Measurements from ENCODE around the gene JARID2.

JARID2 gene

DNA sequence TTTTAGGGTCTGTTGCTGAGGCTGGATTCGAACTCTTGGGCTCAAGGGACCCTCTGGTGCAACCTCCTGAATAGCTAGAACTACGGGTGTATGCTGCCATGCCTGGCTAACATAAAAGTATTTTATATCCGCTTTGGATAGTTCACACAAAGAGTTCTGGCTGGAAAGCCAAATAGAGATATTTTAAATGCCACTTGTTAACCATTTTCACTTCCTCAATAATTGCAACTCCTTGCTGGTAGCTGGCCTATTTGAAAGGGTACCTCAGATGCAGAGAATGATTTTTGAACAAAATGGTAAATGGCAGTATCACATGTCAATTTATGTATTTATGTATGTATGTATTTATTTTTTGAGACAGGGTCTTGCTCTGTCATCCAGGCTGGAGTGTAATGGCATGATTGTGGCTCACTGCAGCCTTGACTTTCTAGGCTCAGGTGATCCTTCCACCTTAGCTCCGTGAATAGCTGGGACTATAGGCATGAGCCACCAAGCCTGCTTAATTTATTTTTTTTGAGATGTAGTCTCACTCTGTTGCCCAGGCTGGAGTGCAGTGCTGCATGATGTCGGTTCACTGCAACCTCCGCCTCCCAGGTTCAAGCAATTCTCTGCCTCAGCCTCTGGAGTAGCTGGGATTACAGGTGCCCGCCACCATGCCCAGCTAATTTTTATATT, 12.9 kb upstream of the JARID2 start:
- H3K27ac ChIP-seq (ENCODE audit: low read depth, low read length), result no peak overlapping the region
- H3K9me3 ChIP-seq (ENCODE audit: control insufficient read depth in 1 of 2, low read length in 2 of 2), result no peaks in the 10 kb centered on the region
- H3K36me3 ChIP-seq (ENCODE audit: control insufficient read depth in 1 of 2, insufficient read depth in 2 of 2, low read length in 2 of 2), result no peaks in the 10 kb centered on the region
- H3K27me3 ChIP-seq (ENCODE audit: control insufficient read depth in 1 of 2, insufficient read depth in 2 of 2, low read length in 2 of 2), result no peaks in the 10 kb centered on the region
- no peak overlapping the region for H3K9ac ChIP-seq (ENCODE audit: low read depth in 1 of 2, low read length in 2 of 2)
- H3K4me3 ChIP-seq (ENCODE audit: low read depth in 1 of 2, low read length in 2 of 2), result no peak overlapping the region
- no peaks in the 10 kb centered on the region for H3K4me1 ChIP-seq (ENCODE audit: control insufficient read depth in 1 of 2, insufficient read depth in 2 of 2, low read length in 2 of 2)

DNA sequence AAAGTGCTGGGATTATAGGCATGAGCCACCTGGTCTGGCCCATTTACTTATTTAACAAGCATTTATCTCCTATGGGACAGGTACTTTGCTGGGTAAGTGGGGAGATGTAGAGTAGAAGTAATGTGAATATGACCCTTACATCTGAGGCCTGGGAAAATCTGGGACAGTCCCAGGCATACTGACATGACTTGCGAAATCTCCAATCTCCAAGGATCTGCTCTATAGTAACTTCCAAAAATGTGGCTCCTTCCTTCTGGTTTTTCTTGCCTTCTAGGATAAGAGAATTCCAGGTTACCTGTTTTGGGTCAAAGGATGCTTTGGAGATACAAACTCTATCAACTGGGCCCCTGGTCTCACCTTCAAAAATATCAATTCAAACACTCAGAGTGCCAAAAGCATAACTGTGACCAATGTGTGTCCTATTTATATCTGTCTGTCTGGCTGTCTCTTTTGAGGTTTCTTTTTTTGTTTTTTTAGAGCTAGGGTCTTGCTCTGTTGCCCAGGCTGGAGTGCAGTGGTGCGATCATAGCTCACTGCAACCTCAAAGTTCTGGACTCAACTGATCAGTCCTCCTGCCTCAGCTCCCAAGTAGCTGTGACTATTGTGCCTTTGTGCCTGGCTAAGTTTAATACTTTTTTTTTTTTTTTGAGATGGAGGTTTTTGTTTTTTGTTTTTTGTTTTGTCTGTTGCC, 11.7 kb upstream of the JARID2 start:
- H3K9me3 ChIP-seq (ENCODE audit: control insufficient read depth in 1 of 2, low read length in 2 of 2), result no peaks in the 10 kb centered on the region
- no peaks in the 10 kb centered on the region for H3K36me3 ChIP-seq (ENCODE audit: control insufficient read depth in 1 of 2, insufficient read depth in 2 of 2, low read length in 2 of 2)
- H3K27me3 ChIP-seq (ENCODE audit: control insufficient read depth in 1 of 2, insufficient read depth in 2 of 2, low read length in 2 of 2), result no peaks in the 10 kb centered on the region
- H3K4me1 ChIP-seq (ENCODE audit: control insufficient read depth in 1 of 2, insufficient read depth in 2 of 2, low read length in 2 of 2), result no peaks in the 10 kb centered on the region
- H3K4me3 ChIP-seq (ENCODE audit: low read depth in 1 of 2, low read length in 2 of 2), result no peak overlapping the region
- no peak overlapping the region for H3K9ac ChIP-seq (ENCODE audit: low read depth in 1 of 2, low read length in 2 of 2)
- no peak overlapping the region for H3K27ac ChIP-seq (ENCODE audit: low read depth, low read length)

GRCh38 chr6:15239616-15240364, 6.1 kb upstream of the JARID2 start:
- Histone ChIP-seq H3K27ac (ENCODE audit: low read depth, low read length) (no peak overlapping the region), H3K9me3 (ENCODE audit: control insufficient read depth in 1 of 2, low read length in 2 of 2) (no peaks in the 10 kb centered on the region), H3K36me3 (ENCODE audit: control insufficient read depth in 1 of 2, insufficient read depth in 2 of 2, low read length in 2 of 2) (no peaks in the 10 kb centered on the region), H3K4me3 (ENCODE audit: low read depth in 1 of 2, low read length in 2 of 2) (no peak overlapping the region), H3K9ac (ENCODE audit: low read depth in 1 of 2, low read length in 2 of 2) (no peak overlapping the region), H3K27me3 (ENCODE audit: control insufficient read depth in 1 of 2, insufficient read depth in 2 of 2, low read length in 2 of 2) (no peaks in the 10 kb centered on the region), H3K4me1 (ENCODE audit: control insufficient read depth in 1 of 2, insufficient read depth in 2 of 2, low read length in 2 of 2) (no peaks in the 10 kb centered on the region)

DNA sequence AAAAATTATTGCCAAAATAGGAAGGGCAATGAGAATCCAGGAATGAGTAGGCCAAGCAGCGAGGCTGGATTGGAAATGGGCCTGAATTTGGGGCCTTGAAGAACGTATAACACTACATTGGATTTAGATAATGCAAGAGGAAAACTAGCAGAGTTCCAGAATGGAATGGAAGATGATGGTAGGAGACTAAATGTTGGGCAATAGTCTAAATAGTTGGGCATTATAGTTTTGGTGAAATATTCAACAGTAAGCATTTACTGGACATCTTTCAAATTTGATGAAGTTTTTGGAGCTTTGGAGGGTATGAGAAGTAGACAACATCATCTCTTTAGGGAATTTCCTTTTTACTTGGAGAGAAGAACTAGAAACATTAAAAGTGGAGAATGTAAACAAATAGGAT, 3.4 kb upstream of the JARID2 start:
- no peaks in the 10 kb centered on the region for H3K36me3 ChIP-seq (ENCODE audit: control insufficient read depth in 1 of 2, insufficient read depth in 2 of 2, low read length in 2 of 2)
- no peak overlapping the region for H3K4me3 ChIP-seq (ENCODE audit: low read depth in 1 of 2, low read length in 2 of 2)
- no peaks in the 10 kb centered on the region for H3K4me1 ChIP-seq (ENCODE audit: control insufficient read depth in 1 of 2, insufficient read depth in 2 of 2, low read length in 2 of 2)
- H3K9me3 ChIP-seq (ENCODE audit: control insufficient read depth in 1 of 2, low read length in 2 of 2), result no peaks in the 10 kb centered on the region
- no peaks in the 10 kb centered on the region for H3K27me3 ChIP-seq (ENCODE audit: control insufficient read depth in 1 of 2, insufficient read depth in 2 of 2, low read length in 2 of 2)
- H3K27ac ChIP-seq (ENCODE audit: low read depth, low read length), result no peak overlapping the region
- no peak overlapping the region for H3K9ac ChIP-seq (ENCODE audit: low read depth in 1 of 2, low read length in 2 of 2)

GRCh38 chr6:15242937-15243614, 2.8 kb upstream of the JARID2 start:
- Histone ChIP-seq H3K9me3 (ENCODE audit: control insufficient read depth in 1 of 2, low read length in 2 of 2) (no peaks in the 10 kb centered on the region), H3K27me3 (ENCODE audit: control insufficient read depth in 1 of 2, insufficient read depth in 2 of 2, low read length in 2 of 2) (no peaks in the 10 kb centered on the region), H3K4me3 (ENCODE audit: low read depth in 1 of 2, low read length in 2 of 2) (no peak overlapping the region), H3K27ac (ENCODE audit: low read depth, low read length) (no peak overlapping the region), H3K9ac (ENCODE audit: low read depth in 1 of 2, low read length in 2 of 2) (no peak overlapping the region), H3K4me1 (ENCODE audit: control insufficient read depth in 1 of 2, insufficient read depth in 2 of 2, low read length in 2 of 2) (no peaks in the 10 kb centered on the region), H3K36me3 (ENCODE audit: control insufficient read depth in 1 of 2, insufficient read depth in 2 of 2, low read length in 2 of 2) (no peaks in the 10 kb centered on the region)

DNA sequence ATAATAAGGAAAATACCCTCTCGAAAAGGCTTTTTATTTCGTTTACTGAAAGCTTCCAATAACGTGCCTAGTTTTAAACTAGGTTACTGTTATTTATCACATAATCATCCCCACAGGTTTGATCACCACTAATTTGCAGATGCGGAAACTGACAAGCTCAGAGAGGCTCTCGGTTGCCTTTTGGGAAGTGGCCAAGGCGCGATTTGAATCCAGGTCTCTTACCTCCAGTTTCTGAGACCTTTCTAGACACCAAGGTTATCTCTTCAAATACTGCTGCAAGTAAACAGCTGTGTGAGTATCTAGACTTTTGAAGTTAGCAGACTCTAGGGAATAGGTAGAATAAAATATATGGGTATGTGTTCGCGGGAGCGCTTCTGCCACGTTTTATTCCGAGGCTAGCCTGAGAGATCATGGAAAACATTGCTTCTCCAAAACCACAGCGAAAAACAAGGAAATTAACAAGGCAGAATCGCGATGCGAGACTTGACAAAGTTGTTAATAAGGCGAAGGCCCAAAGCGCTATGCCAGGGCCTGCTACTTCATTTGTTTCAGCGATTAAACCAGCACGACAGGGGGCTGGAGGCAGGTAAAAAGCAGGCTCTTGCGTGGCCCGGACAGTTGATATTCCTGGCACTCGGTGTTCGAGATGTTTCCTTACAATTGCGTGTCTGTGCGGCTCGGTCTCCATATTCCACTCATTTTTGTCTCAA, 1.8 kb upstream of the JARID2 start:
- Histone ChIP-seq H3K27ac (ENCODE audit: low read depth, low read length) (no peak overlapping the region), H3K9me3 (ENCODE audit: control insufficient read depth in 1 of 2, low read length in 2 of 2) (no peaks in the 10 kb centered on the region), H3K27me3 (ENCODE audit: control insufficient read depth in 1 of 2, insufficient read depth in 2 of 2, low read length in 2 of 2) (no peaks in the 10 kb centered on the region), H3K4me1 (ENCODE audit: control insufficient read depth in 1 of 2, insufficient read depth in 2 of 2, low read length in 2 of 2) (peaks cover 2 to 3% of the 10 kb centered on the region in 2 donors), H3K9ac (ENCODE audit: low read depth in 1 of 2, low read length in 2 of 2) (peak overlapping the region; percentile 24 to 70), H3K36me3 (ENCODE audit: control insufficient read depth in 1 of 2, insufficient read depth in 2 of 2, low read length in 2 of 2) (no peaks in the 10 kb centered on the region), H3K4me3 (ENCODE audit: low read depth in 1 of 2, low read length in 2 of 2) (peak overlapping the region; percentile 67 to 94)

GRCh38 chr6:15244620-15245360, 1.1 kb upstream of the JARID2 start:
- Histone ChIP-seq H3K4me1 (ENCODE audit: control insufficient read depth in 1 of 2, insufficient read depth in 2 of 2, low read length in 2 of 2) (peaks cover 9% of the 10 kb centered on the region in 2 donors), H3K27me3 (ENCODE audit: control insufficient read depth in 1 of 2, insufficient read depth in 2 of 2, low read length in 2 of 2) (no peaks in the 10 kb centered on the region)

DNA sequence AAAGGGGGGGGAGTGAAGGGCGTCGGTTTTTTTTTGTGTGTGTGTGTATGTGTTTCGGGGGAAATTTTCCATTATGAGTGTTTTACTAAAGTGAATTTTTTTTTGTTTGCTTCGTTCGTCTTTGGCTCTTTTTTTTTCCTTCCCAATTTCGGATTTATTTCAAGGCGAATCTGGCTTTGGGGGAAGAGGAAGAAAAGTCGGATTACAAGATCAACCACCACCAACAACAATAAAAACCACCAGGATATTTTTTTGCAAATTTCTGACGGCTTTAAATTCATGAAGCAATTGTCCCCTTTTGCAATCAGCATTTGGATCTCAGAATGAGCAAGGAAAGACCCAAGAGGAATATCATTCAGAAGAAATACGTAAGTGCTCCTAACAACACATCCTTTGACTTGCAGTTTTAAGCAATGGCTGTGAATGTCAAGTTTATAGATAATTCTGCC, 372 bp downstream of the JARID2 start:
- H3K9me3 ChIP-seq (ENCODE audit: control insufficient read depth in 1 of 2, low read length in 2 of 2), result no peaks in the 10 kb centered on the region
- no peaks in the 10 kb centered on the region for H3K36me3 ChIP-seq (ENCODE audit: control insufficient read depth in 1 of 2, insufficient read depth in 2 of 2, low read length in 2 of 2)
- H3K9ac ChIP-seq (ENCODE audit: low read depth in 1 of 2, low read length in 2 of 2), result peak overlapping the region; percentile 87 to 88
- H3K4me1 ChIP-seq (ENCODE audit: control insufficient read depth in 1 of 2, insufficient read depth in 2 of 2, low read length in 2 of 2), result peaks cover 9 to 11% of the 10 kb centered on the region in 2 donors
- H3K27me3 ChIP-seq (ENCODE audit: control insufficient read depth in 1 of 2, insufficient read depth in 2 of 2, low read length in 2 of 2), result no peaks in the 10 kb centered on the region
- no peak overlapping the region for H3K27ac ChIP-seq (ENCODE audit: low read depth, low read length)
- H3K4me3 ChIP-seq (ENCODE audit: low read depth in 1 of 2, low read length in 2 of 2), result peak overlapping the region; percentile 94 to 95

More at GRCh38 chr6:15244620-15245360, 1.1 kb upstream of the JARID2 start:
- Histone ChIP-seq H3K9me3 (ENCODE audit: control insufficient read depth in 1 of 2, low read length in 2 of 2) (no peaks in the 10 kb centered on the region), H3K36me3 (ENCODE audit: control insufficient read depth in 1 of 2, insufficient read depth in 2 of 2, low read length in 2 of 2) (no peaks in the 10 kb centered on the region), H3K27ac (ENCODE audit: low read depth, low read length) (peak overlapping the region; percentile 74), H3K9ac (ENCODE audit: low read depth in 1 of 2, low read length in 2 of 2) (peak overlapping the region; percentile 24 to 70), H3K4me3 (ENCODE audit: low read depth in 1 of 2, low read length in 2 of 2) (peak overlapping the region; percentile 67 to 94)

Data from duodenal mucosa (tissue), 2 donors.